Duodenal mucosa (tissue), 2 donors: Measurements from ENCODE around the gene NR4A1.

Experiments used
- H3K27ac ChIP-seq: one replicate; pipeline ENCODE4 v1.7.0; 2013; ENCODE audit warnings: low read depth, low read length
- H3K27me3 ChIP-seq, 2 donors: one replicate each; pipeline ENCODE4 v1.7.0; 2013; ENCODE audit warnings: low read length in 2 of 2, control low read depth in 1 of 2; ENCODE audit not compliant: insufficient read depth in 2 of 2, control insufficient read depth in 1 of 2
- H3K36me3 ChIP-seq, 2 donors: one replicate each; pipeline ENCODE4 v1.7.0; 2013; ENCODE audit warnings: low read length in 2 of 2, control low read depth in 1 of 2; ENCODE audit not compliant: insufficient read depth in 2 of 2, control insufficient read depth in 1 of 2
- H3K4me1 ChIP-seq, 2 donors: one replicate each; pipeline ENCODE4 v1.7.0; 2013; ENCODE audit warnings: low read length in 2 of 2, control low read depth in 1 of 2; ENCODE audit not compliant: insufficient read depth in 2 of 2, control insufficient read depth in 1 of 2
- H3K4me3 ChIP-seq, 2 donors: one replicate each; pipeline ENCODE4 v1.7.0; 2013; ENCODE audit warnings: low read length in 2 of 2, low read depth in 1 of 2
- H3K9ac ChIP-seq, 2 donors: one replicate each; pipeline ENCODE4 v1.7.0; 2013; ENCODE audit warnings: low read length in 2 of 2, low read depth in 1 of 2
- H3K9me3 ChIP-seq, 2 donors: one replicate each; pipeline ENCODE4 v1.7.0; 2013; ENCODE audit warnings: low read length in 2 of 2, control low read depth in 1 of 2; ENCODE audit not compliant: control insufficient read depth in 1 of 2

Gene NR4A1

DNA sequence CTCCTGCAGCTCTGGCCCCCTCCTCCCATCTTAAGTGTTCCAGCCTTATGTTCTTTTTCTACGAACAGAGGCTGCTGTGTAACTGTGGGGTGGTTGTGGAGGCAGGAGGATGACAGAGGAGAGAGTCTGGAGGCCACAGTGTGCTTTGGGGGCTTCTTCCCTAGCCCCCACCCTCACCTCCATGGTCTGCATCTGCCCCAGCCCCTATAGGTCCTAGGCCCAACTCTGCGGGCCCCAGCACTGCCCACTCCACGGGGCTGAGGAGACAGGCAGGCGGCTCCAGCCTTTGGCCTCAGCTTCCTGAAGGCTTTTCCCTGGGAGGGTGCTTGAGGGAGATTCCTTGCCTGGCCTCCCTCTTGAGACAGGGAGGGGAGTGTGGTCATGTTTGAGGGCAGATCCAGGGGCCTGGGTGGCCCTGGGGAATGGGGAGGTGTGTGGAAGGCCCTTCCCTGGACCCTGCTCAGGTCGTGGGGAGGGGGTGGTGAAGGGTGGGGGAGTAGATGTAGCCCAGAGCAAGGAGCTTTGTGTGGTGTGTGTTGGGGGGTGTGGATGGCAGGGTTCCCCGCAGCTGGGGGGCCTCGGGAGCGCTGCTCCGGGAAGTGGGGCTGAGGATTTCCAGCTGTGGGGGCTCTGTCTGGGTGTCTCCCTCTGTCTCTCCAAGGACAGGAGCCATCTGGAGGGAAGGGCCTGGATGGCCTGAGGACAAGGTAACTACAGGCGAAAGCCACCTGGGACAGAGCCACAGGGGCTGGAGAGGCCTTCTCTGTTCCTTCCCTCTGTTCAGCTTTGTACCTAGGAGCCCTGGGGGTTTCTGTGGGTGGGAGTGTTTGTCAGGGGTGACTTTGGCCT lies 29.4 kb downstream of the NR4A1 start:
- Histone ChIP-seq H3K9ac (no peak overlapping the region), H3K4me3 (peak overlapping the region in 1 of 2 donors; percentile 6), H3K4me1 (peaks cover 15 to 17% of the 10 kb centered on the region in 2 donors), H3K27ac (peak overlapping the region; percentile 39), H3K9me3 (no peaks in the 10 kb centered on the region), H3K36me3 (peaks cover 20 to 24% of the 10 kb centered on the region in 2 donors), H3K27me3 (no peaks in the 10 kb centered on the region)

DNA sequence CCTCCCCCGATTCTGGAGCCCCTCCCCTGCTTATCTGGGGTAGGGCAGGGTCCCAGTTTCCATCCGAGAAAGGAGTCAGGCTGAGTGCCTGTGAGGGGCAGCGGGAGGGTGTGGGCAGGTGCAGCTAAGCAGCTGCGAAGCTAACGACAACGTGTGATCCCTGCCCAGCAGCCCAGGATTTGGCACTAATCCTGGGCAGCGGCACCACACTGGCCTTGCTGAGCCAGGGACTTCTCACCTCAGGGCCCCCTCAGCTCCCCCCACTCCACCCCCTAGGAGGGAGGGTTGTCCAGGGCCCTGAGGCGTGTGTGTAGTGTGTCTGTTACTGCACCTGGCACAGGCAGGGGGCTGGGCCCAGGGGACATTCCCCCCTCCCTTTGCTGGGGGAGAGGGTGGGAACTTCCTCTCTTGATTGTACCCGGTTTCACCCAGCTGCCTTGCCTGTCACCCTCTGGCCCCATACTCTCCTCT lies 30.1 kb downstream of the NR4A1 start:
- no peak overlapping the region for H3K4me3 ChIP-seq
- peak overlapping the region in 1 of 2 donors; percentile 38 for H3K9ac ChIP-seq
- H3K27ac ChIP-seq: peak overlapping the region; percentile 39

DNA sequence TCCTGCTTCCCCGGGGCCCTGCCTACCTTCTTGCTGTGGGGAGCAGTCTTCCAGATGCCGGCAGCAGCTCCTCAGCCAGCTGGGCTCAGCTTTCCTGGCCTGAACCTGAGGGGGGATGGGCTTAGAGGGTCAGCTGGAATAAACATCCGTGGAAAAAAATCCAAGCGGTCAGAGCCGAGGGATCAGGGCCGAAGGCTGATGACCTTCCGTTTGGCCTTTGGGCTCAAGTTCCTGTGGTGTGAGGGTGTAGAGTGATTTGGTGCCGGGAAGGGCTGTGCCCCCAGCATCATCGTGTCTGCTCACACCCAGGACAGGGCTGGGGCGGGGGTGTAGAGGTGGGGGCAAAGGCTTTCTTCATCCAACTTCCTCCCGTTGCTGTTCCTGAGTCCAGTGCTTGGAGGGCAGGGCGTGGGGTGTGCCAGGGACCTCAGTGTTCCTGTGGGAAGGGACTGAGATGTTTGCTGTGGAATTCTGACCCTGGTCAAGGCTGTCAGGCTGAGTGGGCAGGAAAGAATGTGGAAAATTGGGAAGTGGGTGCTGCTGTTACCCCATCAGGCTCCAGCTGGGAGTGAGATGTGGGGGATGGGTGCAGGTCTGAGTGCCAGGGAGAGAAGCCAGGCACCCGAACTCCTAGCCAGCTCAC lies 30.9 kb downstream of the NR4A1 start:
- H3K9ac ChIP-seq: peak overlapping the region in 1 of 2 donors; percentile 4
- peaks cover 15 to 17% of the 10 kb centered on the region in 2 donors for H3K4me1 ChIP-seq
- peaks cover 9 to 10% of the 10 kb centered on the region in 2 donors for H3K36me3 ChIP-seq
- H3K27ac ChIP-seq: no peak overlapping the region
- H3K27me3 ChIP-seq: peaks cover 0 to 2% of the 10 kb centered on the region in 2 donors
- no peak overlapping the region for H3K4me3 ChIP-seq
- H3K9me3 ChIP-seq: no peaks in the 10 kb centered on the region

More for the DNA sequence above, 30.1 kb downstream of the NR4A1 start:
- Histone ChIP-seq H3K9me3 (no peaks in the 10 kb centered on the region), H3K4me1 (peaks cover 15 to 17% of the 10 kb centered on the region in 2 donors), H3K27me3 (no peaks in the 10 kb centered on the region), H3K36me3 (peaks cover 18% of the 10 kb centered on the region in 2 donors)

DNA sequence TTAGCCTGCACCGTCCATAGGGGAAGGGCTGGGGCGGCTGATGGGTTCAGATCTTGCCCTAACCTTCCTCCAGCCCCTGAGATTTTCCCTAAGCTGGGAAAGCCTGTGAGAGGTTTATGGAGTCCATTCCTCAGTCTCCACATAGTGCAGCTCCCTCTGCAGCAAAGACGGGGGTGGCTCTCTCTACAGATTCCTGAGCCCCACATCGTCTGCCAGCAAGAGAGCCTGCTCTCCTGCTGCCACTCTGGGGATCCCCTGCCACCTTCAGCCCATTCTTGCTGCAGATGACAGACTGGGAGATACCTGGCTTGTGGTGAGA lies 31.4 kb downstream of the NR4A1 start:
- Histone ChIP-seq H3K4me1 (peaks cover 15 to 17% of the 10 kb centered on the region in 2 donors), H3K4me3 (no peak overlapping the region), H3K9me3 (no peaks in the 10 kb centered on the region), H3K36me3 (peaks cover 8% of the 10 kb centered on the region in 2 donors), H3K9ac (peak overlapping the region in 1 of 2 donors; percentile 4), H3K27me3 (peaks cover 0 to 2% of the 10 kb centered on the region in 2 donors), H3K27ac (no peak overlapping the region)

DNA sequence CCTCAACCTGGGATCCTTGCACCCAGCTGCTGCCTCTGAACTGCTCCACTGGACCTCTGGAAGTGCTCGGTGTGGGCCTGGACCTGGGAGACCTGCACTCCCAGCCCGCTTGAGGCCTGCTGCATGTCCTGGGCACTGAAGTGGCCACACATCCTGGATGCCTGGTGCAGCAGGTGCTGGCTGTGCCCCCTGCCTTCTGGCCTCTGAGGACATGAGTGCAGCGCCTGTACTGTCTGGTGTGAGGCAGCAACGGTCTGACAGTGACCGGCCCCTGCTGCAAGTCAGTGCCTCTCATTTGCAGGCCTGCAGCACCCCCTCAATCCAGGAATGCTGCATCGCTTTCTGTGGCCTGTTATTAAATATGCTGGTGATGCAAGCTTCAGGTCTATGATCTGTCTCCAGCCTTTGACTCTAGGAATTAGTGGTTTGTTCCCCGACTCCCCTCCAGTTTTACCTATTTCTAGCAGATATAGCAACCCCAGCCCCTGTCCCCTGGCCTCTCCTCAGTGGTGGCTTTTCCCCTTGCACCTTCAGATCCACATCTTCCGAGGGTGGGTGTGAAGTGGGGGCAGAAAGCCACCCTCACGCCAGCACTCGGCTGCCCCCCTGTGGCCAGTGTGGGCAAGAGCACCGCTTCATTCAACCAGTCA lies 31.9 kb downstream of the NR4A1 start:
- no peak overlapping the region for H3K4me3 ChIP-seq
- H3K9ac ChIP-seq: no peak overlapping the region
- H3K27me3 ChIP-seq: peaks cover 0 to 2% of the 10 kb centered on the region in 2 donors
- no peaks in the 10 kb centered on the region for H3K9me3 ChIP-seq
- peaks cover 15 to 17% of the 10 kb centered on the region in 2 donors for H3K4me1 ChIP-seq
- H3K27ac ChIP-seq: no peak overlapping the region
- H3K36me3 ChIP-seq: peaks cover 4 to 6% of the 10 kb centered on the region in 2 donors

DNA sequence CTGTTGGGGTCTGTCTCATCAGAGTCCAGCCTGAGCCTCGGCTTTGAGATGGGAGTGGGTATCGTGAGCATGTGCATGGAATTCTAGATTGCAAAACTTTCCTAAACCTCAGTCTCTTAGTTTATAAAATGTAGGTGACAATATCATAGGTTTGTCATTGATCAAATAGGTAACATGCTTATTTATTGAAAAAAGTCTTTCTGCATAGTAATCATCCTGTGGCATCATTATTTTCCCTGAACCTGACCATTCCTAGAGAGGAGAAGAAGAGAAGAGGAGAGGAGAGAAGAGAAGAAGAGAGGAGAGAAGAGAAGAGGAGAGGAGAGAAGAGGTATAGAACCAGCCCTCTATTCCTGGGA lies 32.4 kb downstream of the NR4A1 start:
- H3K9me3 ChIP-seq: no peaks in the 10 kb centered on the region
- H3K9ac ChIP-seq: no peak overlapping the region
- peaks cover 15 to 17% of the 10 kb centered on the region in 2 donors for H3K4me1 ChIP-seq
- no peak overlapping the region for H3K27ac ChIP-seq
- H3K36me3 ChIP-seq: peaks cover 0 to 2% of the 10 kb centered on the region in 2 donors
- H3K4me3 ChIP-seq: no peak overlapping the region
- peaks cover 0 to 5% of the 10 kb centered on the region in 2 donors for H3K27me3 ChIP-seq

DNA sequence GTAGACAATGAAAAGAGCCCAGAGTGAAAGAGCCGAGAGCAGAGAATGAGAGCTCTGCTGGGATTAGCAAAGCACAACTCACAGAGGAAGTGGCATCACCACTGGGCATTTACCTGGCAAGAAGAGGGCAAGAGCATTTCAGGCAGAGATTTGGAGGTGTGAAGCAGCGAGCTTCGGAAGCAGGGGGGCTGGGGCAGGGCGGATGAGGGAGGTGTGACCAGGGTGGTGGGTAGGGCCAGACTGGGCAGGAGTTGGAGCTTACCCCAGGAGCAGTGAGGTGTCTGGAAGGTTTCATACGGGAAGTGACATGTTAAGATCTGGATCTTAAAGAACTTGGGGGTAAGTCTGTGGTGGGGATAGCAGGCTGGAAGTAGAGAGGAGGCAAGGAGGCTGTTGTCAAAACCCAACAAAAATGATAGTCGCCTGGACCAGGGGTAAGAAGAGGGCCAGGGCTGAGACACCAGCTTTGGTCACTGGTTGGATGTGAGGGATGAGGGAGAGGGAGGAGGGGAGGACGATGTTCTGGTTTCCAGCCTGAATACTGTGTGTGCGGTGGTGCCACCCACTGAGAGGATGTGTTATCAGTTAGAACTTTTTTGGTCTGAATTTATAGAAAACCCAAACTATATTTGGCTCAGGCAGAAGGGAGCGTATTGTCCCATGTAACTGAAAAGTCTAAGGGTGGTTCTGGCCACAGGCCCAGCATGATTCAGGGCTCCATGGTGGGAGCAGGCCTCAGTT lies 33.4 kb downstream of the NR4A1 start:
- Histone ChIP-seq H3K36me3 (no peaks in the 10 kb centered on the region), H3K9me3 (no peaks in the 10 kb centered on the region), H3K27me3 (peaks cover 0 to 12% of the 10 kb centered on the region in 2 donors), H3K27ac (no peak overlapping the region), H3K9ac (no peak overlapping the region), H3K4me3 (no peak overlapping the region), H3K4me1 (peaks cover 15 to 17% of the 10 kb centered on the region in 2 donors)

DNA sequence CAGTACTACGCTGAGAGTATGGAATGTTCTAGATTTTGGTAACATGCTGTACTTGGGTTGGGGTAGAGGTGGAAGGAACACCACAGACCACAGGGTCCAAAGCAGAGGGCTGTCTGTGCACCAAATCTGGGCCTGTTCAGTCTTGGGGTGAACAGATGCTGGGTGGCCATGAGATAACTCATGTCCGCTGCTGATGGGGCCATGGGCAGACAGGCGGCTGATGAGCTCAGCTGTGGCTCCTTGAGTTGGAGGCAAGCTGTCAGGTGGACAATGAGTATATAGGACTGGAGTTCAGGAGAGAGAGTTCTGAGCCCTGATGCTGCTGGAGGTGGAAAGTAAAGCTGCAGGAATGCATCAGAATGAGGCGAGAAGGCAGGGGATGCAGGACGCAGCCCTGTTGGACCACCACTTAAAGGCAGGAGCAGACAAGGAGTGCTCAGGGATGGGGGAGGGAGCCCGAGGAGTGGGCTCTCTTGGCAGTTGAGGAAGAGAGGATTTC lies 34.5 kb downstream of the NR4A1 start:
- no peaks in the 10 kb centered on the region for H3K9me3 ChIP-seq
- no peak overlapping the region for H3K27ac ChIP-seq
- peaks cover 14 to 17% of the 10 kb centered on the region in 2 donors for H3K4me1 ChIP-seq
- H3K9ac ChIP-seq: no peak overlapping the region
- H3K4me3 ChIP-seq: no peak overlapping the region
- peaks cover 0 to 22% of the 10 kb centered on the region in 2 donors for H3K27me3 ChIP-seq
- H3K36me3 ChIP-seq: no peaks in the 10 kb centered on the region

DNA sequence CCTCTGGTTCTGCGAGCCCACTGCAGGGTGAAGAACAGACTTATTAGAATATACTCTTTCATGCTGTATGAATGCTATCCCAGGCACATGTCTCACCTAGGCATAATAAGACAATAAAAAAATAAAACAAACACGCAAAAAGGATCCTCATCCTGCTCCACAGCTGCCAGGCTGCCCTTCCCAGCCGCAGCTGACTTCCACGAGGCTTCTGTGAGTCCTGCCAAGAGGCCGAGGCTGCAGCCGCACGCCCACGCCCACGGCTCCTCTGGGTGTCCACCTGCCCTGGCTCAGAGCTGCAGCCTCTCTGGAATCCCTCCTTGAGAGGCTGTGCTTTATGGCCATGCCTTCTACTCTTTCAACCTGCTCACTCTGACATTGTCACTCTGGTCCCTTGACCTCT lies 35.1 kb downstream of the NR4A1 start:
- Histone ChIP-seq H3K4me3 (no peak overlapping the region), H3K27ac (no peak overlapping the region), H3K9me3 (no peaks in the 10 kb centered on the region), H3K4me1 (peaks cover 8 to 15% of the 10 kb centered on the region in 2 donors), H3K9ac (no peak overlapping the region), H3K36me3 (no peaks in the 10 kb centered on the region), H3K27me3 (peaks cover 0 to 23% of the 10 kb centered on the region in 2 donors)
